Cardiac septum (tissue), 1 donor: Measurements from ENCODE around the gene PATL1. TPM values are rescaled to one million over a fixed set of nuclear protein-coding genes. Genes with fewer than 3 reads are reported as not detected.

ENCODE experiments used
- microRNA-seq: library from miRNA; unstranded; fragments of <30 nt; microRNA quantifications from one replicate; pipeline ENCODE4 v1.2.0, GENCODE V29; 2020
- total RNA-seq: library from RNA; stranded (reverse); fragmentation: NEBNext Ultra II Directional; extraction: Animal tissue kit (Norgen Biotek cat#: 25700); gene quantifications from one replicate; pipeline ENCODE4 v1.2.1, GENCODE V29; 2021
- donor health status: DM: no; HTN: no; CAD: no.

The PATL1 gene
- total RNA-seq, 1 donor from 2014 or later, result 23.4 TPM

Small RNA genes within 50 kb of the gene (microRNA-seq; reads per million reads assigned to microRNA genes)
- not detected for gene MIR3162

Other genes with a start within 250 kb of the PATL1 start
- gene OR5A2, start 242.6 kb downstream of the PATL1 start, total RNA-seq, result not detected
- not detected for gene OR5A1, start 232.6 kb downstream of the PATL1 start, total RNA-seq
- gene OR4D6, start 212.1 kb downstream of the PATL1 start, total RNA-seq, result not detected
- gene OR4D10, start 195.7 kb downstream of the PATL1 start, total RNA-seq, result not detected
- gene OR4D11, start 165.5 kb downstream of the PATL1 start, total RNA-seq, result not detected
- gene OR4D9, start 157.5 kb downstream of the PATL1 start, total RNA-seq, result not detected
- 35.1 TPM for gene OSBP, start 53.3 kb downstream of the PATL1 start, total RNA-seq
- not detected for gene OR10V1, start 44.8 kb upstream of the PATL1 start, total RNA-seq
- 10.0 TPM for gene STX3, start 86.3 kb upstream of the PATL1 start, total RNA-seq
- gene MRPL16, start 141.7 kb upstream of the PATL1 start, total RNA-seq, result 64.7 TPM
- not detected for gene CBLIF, start 176.5 kb upstream of the PATL1 start, total RNA-seq
- gene TCN1, start 197.4 kb upstream of the PATL1 start, total RNA-seq, result not detected
- gene OOSP3, start 209.7 kb upstream of the PATL1 start, total RNA-seq, result not detected